GF-D8 (cell line): ENCODE data around the gene PIWIL4.
A peak's percentile ranks its signal among the peaks of the same experiment; 100 is the strongest.
"Not testable (repeated sequence)": the region's sequence is repeated elsewhere in the genome, so short reads cannot be mapped to it uniquely, and the experiment has no call there.

ENCODE experiments used
- DNase-seq: peaks from one replicate; lab custom pipeline; 2025; lab: John Stamatoyannopoulos, UW

PIWIL4 gene

DNA sequence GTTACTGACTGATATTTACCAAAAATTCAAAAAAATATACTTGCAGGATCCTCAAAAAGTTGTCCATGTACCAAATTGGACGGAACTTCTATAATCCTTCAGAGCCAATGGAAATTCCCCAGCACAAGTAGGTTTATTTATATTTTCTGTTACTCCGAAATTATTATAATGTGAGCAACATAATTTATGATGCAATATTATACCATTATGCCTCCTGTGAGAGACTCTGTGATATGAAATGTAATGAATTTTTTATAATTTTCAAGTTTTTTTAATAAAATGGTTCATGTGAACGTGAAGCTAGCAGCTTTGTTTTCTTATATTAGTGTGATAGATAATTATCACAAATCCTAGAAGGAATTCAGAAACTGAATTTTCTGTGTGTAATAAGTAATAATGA lies 18.2 kb downstream of the PIWIL4 start:
- no peak for DNase-seq

DNA sequence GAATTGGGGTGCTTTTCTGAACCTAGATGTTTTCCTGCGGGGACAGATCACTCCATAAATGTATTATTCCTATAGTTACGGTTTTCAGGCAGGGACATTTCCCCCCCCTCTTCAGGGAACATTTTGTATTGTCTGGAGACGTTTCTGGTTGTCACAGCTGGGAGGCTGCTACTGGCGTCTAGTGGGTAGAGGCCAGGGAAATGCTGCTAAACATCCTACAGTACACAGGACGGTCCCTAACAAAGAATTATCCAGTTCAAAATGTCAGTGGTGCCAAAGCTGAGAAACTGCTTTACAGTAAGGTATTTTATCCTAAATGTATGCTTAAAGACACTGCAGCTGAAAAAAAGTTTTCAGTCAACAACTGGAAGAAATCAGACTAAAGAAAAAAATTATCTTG lies 19.4 kb downstream of the PIWIL4 start:
- no peak for DNase-seq

DNA sequence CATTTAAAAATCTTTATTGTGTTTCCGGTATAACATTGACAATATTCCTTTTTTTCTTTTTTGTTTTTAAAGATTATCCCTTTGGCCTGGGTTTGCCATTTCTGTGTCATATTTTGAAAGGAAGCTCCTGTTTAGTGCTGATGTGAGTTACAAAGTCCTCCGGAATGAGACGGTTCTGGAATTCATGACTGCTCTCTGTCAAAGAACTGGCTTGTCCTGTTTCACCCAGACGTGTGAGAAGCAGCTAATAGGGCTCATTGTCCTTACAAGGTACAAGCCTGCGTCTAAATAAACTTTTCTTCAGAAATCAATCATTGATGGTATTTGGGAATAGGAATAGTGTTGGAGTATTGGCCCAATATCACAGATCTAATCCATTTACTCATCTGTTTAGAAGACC lies 19.8 kb downstream of the PIWIL4 start:
- DNase-seq: no peak

DNA sequence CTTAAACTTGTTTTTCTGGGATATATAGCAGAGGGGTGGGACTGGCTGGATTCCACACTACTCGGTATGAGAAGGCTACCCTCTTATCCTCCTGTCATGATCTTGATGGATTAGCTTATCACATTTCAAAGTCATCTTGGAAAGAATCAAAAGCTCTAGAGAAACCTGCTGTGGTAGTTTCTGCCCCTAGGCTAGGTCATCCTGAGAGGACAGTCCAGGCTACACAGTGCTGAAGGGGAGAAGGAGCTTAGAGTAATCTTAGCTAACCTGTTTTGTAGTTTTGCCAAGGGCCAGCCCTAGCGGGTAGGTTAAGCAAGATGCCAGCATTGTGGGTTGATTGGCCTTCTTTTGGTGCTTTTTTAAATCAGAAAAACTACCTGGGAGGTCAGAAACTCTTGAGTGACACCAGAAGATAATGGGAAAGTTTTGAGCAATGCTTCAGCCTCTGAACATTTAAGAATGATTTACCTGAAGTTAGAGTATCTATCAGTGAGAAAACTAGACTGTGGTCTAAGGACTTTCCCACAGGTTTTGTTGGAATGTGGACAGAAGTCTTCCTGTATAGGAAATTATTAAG lies 21.3 kb downstream of the PIWIL4 start:
- no peak for DNase-seq

DNA sequence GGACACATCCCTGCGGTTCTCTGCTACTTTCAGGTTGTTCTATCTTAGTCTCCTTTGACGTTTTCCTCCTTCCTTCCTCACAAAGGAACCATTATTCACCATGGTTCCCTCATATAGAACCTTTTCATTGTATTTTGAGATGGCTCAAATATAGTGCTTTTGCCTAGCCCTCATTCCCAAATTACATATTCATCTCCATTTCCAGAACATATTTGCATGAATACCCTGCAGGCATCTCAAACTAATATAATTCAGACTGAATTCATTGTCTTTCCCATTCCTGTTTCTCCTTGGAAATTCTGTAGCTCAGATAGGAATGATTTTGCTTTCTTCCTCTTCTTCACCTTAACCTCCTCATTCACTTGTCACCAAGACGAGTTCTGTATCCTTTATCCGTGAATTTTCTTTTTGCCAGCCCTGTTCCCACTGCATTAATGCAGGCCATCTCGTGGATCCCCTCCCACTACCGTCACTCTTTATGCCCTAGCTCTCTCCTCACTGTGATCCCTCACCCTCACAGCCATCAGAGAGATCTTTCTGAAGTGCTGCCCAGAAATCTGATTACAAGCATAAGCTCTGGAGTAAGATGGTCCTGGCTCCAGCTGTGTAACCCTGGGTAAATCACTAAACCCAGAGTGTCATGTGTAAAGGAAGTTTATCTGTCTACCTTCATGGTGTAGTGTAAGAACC lies 23.3 kb downstream of the PIWIL4 start:
- no peak for DNase-seq

DNA sequence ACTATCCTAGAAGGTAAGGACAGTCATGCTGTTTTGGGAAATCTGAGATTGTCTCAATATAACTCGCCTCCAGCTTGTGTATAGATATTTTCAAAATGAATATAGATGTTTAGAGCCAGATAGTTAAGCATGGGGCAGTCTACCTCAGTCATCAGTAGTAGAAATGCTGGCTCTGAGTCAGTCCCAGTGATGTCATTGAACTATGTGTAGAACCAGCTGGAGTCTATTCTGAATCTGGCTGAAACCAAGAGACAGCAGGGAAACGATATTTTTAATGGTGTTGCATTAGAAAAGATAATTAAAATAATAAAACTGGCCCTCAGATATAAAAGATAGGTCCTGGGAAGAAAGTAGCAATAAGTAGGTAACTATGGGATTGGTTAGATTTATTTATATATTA lies 25.9 kb downstream of the PIWIL4 start:
- no peak for DNase-seq

DNA sequence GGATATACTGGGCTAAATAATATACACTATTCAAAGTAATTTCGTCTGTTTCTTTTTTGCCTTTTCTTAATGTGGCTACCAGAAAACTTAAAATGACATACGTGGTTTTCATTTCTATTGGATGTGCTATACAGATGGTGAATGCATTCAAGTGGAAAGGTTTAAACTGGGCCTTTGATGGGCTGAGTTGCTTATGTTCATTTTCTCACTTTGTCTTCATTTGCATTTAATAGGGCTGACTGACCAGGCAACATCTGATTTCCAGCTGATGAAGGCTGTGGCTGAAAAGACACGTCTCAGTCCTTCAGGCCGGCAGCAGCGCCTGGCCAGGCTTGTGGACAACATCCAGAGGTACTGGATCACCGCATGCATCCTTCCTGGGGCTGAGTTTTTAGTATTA lies 27.9 kb downstream of the PIWIL4 start:
- DNase-seq: no peak

DNA sequence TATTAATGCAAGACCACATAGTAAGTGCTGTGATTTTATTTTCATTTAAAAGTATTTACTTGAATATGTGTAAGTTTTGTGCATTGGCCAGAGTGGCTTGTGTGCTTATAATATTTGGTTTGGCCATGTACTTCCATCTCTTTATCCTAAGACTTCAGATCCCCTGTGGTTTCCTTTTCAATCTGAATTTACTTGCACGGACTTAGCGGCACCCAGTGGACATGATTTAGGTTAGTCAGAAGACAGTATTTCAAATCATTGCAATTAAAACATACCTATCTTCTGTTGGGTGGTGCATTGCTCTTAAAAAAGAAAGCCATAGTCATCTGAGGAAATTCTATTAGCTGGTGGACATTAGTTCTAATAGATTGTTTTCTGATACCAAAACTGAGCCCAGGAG lies 30.7 kb downstream of the PIWIL4 start:
- DNase-seq: no peak

DNA sequence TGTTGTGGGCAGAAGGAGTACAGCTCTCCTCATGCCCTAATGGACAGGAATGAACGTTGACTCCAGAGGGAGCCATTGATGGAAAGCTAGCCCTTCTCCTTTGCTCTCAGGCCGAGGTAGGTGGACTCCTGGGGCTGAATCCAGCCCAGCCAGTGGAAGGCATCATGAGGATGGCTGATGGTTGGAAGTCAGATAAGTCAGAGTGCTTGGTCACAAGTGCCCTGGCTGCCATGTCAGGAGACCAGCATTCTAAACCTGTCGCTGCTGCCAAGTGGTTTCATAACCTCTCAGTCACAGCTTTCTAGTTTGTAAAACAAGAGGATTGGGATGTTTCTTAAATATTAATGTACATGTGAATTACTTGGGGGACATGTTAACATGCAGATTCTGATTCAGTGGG lies 32.3 kb downstream of the PIWIL4 start:
- no peak for DNase-seq

DNA sequence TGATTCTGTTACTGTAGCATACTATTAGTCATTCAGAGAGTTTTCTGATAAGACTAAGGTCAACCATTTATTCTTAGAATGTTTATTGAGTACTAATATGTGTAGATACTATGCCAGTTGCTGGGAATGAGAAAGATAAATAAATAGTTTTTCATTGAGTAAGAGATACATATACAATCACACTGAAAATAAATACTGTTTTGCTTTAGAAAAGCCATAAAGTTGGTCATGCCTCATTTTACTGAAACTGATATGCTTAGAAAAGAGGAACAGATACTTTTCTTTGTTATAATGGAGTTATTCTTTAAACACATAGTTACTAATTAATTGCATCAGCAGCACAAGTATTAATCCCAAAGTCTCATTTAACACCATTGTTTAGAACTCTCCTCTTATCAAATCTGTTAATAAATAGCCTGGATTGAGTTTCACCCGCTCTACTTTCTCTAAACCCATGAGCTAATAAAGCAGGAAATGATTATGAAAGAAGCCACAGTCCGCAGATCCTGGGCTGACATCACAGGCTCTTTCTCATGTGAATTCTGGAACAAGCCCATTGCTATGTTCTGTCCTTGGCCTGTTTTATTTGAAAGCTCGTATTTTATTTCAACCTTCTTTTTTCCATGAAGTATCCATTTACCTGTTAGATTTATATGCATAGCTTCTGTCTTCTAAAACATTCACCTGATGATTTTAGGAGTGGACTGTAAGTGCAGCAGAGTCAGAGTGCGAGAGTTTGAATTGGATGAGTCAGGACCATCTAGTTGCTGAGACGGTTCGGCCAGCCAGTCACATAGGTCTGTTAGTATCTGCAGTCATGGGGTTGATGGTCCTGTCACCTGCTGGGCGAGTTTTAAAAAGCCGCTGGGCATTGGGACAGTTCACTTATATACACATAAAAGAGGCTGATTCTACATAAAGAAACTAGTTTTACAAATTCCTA lies 35.5 kb downstream of the PIWIL4 start:
- peak; percentile 32 for DNase-seq

DNA sequence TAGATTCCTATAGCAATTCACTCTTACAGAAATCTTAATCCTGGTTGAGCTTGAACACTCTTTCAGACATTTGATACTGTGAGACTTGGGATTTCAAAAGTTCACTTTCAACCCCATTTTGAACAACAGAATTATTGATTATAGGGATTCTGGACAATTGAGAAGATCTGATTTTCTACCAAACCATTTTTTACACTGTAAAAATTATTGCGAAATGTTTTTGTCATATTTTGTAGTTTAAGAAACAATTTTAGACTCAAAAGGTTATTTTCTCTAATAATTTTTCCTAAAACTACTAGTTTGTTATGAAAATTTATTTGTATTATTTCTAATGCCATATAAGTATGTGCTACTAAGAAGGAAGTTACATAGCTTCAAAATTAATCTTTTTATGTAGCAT lies 36.4 kb downstream of the PIWIL4 start:
- DNase-seq: no peak

DNA sequence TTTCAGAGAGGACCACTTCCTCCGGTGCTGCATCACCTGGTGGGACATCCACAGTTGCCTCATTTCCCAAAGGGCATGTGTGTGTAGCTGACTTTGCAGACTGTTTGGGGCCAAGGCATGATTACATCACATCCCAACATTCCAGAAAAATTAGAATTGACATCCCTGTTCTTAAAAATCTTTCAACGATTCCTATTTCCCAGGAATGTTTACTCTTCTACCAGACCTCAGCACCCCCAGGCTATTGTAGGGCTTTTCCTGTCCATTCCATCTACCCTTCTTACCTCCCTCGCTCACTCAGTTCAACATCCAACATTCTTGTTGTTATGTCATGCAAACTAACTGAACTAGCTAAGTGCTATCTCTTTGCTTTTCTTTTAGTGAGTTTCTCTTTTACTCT lies 37.3 kb downstream of the PIWIL4 start:
- DNase-seq: no peak

DNA sequence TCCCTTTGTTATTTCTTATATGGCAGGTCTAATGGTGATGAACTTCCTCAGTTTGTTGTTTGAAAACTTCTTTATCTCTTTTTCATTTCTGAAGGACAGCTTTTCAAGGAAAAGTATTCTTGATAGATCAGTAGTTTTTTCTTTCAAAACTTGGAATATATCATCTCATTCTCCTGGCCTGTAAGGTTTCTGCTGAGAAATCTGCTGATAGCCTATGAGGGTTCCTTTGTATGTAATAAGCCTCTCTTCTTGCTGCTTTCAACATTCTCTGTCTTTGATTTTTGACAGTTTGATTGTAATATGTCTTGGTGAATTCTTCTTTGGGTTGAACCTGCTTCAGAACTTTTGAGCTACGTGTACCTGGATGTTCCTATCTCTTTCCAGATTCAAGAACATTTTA lies 46.0 kb downstream of the PIWIL4 start:
- no peak for DNase-seq

DNA sequence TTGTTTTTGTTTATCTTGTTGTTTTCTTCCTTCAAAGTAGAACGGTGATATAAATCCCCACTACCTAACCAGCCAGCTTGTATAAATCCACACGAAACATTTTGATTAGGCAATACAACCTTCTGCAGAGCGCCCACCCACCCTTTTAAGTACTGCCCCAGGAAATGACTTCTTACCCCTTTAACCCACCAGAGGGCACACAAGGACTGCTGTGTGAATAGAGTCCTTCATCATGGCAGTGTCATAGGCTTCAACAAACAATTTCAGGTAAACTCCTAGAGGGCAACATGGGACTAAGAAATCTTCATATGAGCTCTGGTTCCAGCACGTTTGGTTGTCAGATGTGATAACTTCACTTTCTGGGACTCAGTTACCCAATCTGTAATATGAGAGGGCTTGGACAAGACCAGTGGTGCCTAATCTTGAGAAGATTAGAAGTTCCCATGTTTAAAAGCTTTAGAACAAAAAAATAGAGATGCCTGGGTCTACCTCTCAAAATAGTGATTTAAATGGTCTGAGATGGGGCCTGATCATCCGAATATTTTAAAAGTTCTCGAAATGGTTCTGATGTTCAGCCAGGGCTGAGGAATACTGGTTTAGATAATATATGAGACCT lies 56.1 kb downstream of the PIWIL4 start:
- no peak for DNase-seq

DNA sequence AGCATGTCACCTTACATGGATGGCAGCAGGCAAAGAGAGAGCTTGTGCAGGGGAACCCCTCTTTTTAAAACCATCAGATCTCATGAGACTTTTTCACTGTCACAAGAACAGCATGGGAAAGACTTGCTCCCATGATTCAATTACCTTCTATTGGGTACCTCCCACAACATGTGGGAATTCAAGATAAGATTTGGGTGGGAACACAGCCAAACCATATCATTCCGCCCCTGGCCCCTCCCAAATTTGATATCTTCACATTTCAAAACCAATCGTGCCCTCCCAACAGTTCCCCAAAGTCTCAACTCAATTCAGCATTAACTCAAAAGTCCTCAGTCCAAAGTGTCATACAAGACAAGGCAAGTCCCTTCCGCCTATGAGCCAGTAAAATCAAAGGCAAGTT lies 58.3 kb downstream of the PIWIL4 start:
- DNase-seq: not testable (repeated sequence)

DNA sequence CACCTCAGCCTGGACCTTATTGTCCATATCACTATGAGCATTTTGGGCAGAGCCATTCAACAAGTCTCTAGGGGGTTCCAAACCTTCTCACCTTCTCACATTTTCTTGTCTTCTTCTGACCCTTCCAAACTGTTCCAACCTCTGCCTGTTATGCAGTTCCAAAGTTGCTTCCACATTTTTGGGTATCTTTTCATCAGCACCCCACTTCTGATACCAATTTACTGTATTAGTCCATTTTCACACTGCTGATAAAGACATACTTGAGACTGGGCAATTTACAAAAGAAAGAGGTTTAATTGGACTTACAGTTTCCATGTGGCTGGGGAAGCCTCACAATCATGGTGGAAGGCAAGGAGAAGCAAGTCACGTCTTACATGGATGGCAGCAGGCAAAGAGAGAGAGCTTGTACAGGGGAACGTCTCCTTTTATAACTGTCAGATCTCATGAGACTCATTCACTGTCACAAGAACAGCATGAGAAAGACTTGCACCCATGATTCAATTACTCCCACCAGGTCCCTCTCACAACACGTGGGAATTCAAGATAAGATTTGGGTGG lies 59.9 kb downstream of the PIWIL4 start:
- not testable (repeated sequence) for DNase-seq

DNA sequence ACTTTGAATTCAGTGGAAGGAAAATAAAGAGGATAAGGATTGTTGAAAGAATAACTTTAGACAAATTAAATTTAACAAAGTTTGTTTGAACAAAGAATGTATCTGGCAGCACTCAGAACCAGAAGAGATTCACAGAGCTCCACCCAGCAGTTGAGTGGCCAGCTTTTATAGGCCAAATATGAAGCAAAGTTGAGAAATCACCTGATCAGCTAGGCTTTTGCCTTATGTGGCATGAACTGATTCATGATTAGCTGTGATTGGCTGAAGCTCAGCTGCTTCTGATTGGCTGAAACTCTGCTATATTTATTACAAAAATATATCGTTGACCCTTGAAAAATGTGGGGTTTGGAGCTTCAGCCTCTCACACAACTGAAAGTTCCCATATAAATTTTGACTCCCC lies 62.6 kb downstream of the PIWIL4 start:
- no peak for DNase-seq

DNA sequence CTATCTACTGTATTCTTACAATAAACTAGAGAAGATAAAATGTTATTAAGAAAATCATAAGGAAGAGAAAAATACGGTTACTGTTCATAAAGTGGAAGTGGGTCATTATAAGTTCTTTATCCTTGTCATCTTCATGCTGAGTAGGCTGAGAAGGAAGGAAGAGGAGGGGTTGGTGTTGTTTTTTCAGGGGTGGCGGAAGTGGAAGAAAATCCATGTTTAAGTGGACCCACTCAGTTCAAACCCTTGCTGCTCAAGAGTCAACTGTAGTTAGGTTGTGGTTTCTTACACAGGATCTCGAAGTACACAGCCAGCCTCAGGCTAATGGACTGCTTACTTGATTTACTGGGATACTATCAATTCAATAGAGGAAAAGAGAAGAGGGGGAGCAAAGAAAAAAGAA lies 63.1 kb downstream of the PIWIL4 start:
- DNase-seq: peak; percentile 21

DNA sequence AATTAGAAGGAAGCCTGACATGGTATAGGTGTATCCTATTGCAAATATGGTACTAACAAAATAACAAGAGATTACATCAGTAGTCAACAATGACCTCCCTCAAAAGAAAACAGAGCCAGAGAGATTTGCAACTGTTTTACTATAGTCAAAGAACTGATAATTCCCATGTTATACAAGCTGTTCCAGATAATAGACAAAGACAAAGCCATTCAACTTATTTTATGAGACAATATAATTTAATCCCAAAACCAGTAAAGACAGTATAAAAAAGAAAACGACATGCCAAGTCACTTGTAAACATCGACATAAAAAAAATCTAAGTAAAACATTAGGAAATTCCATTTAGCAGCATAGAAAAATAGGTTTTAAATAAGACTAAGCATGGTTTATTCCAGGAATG lies 65.2 kb downstream of the PIWIL4 start:
- DNase-seq: no peak

DNA sequence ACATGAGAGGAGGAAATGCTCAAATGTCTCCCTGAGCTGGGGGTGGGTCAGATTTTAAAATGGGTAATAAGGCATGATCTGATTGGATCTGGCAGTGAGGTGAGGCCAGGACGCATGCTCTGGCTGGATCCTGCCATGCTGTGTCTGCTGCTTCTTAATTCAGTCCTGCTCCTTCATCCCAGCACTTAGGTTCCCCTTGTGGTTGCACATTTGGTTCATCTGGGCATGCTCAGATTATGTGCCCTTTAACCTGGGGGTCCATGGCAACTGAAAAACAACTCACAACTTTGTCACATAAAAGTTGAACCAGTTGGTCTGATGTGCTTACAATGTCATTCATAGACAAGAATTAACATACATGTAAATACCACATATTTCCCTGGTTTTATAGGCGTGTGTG lies 67.9 kb downstream of the PIWIL4 start:
- DNase-seq: no peak

DNA sequence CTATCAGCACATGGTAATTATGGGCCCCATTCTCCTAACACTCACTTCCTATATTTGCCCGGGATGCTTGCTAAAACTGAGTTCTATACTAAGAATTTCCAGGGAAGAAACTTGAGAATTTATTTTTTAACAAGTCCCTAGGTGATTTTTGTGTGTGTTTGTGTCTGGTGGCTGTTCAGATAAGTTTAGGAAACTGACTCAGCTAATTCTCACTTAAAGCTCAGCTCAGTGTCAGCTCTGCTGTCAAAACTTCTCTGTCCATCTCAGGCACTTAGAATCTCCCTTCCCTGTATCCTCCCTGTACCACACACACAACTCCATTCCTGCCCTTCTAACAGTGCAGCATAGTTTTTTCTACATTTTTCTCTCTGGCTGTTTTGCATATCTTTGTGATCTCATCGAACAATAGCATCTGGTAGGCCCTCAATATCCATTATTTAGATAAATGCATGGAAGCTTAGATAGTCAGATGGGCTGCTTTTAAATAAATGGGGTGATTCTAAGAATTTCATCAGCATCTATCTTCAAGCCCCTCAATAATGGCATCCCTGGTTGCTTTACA lies 69.3 kb downstream of the PIWIL4 start:
- no peak for DNase-seq

DNA sequence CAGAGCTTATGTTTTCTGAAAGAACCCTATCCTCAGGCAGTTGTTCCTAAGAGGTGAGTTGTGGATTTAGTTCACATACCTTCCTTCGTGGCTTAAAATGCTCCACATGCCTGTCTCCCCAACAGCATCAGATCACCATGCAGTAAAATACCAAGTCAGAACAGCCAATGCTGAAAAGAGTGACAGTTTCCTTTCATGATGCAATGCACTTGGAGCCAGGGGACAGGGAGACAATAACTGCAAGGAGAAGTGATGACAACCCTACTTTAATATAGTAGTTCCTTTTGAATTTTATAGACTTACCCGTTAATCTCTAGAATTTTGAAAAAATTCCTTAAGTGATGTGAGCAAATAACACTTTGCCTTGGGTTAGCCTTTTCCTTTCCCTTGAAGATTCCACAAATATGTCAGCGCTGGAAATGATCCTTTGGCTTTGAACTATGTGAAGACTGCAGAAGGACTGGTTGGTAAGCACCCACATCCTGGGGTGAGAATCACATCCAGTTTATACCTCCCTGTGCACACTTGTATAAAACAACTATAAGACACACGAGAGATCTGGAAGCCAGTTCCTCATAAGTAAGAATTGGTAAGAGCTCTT lies 71.2 kb downstream of the PIWIL4 start:
- no peak for DNase-seq
